HG03175 (cell line): ENCODE measurements around the gene BIVM.
A peak's percentile ranks its signal among the peaks of the same experiment; 100 is the strongest.

Source experiments
- ATAC-seq: cut with Tn5 transposase; IDR thresholded peaks from one replicate; pipeline ENCODE4 v1.9.1; 2021; ENCODE audit warnings: mild to moderate bottlenecking, moderate library complexity; ENCODE audit not compliant: unreplicated experiment

BIVM gene

GRCh38 chr13:102784483-102784882 lies 14.4 kb upstream of the BIVM start:
- no peak for ATAC-seq

GRCh38 chr13:102788683-102789082 lies 10.2 kb upstream of the BIVM start:
- no peak for ATAC-seq

GRCh38 chr13:102792396-102792795 lies 6.5 kb upstream of the BIVM start:
- ATAC-seq: no peak

GRCh38 chr13:102793611-102794355 lies 5.1 kb upstream of the BIVM start:
- ATAC-seq: no peak

GRCh38 chr13:102799426-102800144 lies 666 bp downstream of the BIVM start:
- peak; percentile 12 for ATAC-seq

- ATAC-seq: peak; percentile 76
These were observed 1.5 kb downstream of the BIVM start for GRCh38 chr13:102800145-102801041.

GRCh38 chr13:102805680-102806079 lies 6.8 kb downstream of the BIVM start:
- no peak for ATAC-seq

GRCh38 chr13:102807699-102808098 lies 8.8 kb downstream of the BIVM start:
- no peak for ATAC-seq

DNA sequence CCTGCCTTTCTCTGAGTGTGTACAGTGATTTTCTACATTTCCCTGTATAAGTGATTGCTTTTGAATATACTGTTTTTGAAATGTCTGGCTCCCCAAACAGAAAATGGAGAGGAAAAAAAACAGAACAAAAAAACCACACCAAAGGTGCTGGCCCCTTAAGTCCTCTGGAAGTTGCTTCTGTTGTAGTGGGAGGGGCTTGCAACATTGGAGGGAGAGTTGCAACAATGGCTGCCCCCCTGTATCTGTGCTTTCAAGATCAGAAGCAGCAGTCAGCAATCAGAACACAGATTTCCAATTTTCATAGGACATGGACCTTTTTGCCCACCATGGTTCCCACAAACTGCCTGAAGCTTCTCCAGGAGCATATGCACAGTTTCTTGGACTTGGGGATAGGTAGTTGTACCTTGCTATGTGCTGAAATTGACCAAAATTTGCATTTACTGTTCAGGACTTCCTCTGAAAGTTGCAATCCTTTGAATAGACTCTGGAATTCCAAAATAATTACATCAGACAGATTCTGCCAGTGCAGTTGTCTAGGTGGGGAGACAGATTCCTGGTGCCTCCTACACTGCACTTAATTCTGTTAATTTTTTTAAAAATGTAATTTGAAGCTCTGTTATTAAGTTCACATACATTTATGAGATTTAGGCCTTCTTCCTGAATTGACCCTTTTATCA lies 13.8 kb downstream of the BIVM start:
- no peak for ATAC-seq

GRCh38 chr13:102814025-102814607 lies 15.2 kb downstream of the BIVM start:
- no peak for ATAC-seq

- ATAC-seq: no peak
These were observed 15.9 kb downstream of the BIVM start for GRCh38 chr13:102814793-102815192.

GRCh38 chr13:102815788-102816187 lies 16.9 kb downstream of the BIVM start:
- ATAC-seq: no peak

GRCh38 chr13:102816708-102817107 lies 17.8 kb downstream of the BIVM start:
- no peak for ATAC-seq

- ATAC-seq: no peak
These were observed 18.3 kb downstream of the BIVM start for GRCh38 chr13:102817241-102817640.

DNA sequence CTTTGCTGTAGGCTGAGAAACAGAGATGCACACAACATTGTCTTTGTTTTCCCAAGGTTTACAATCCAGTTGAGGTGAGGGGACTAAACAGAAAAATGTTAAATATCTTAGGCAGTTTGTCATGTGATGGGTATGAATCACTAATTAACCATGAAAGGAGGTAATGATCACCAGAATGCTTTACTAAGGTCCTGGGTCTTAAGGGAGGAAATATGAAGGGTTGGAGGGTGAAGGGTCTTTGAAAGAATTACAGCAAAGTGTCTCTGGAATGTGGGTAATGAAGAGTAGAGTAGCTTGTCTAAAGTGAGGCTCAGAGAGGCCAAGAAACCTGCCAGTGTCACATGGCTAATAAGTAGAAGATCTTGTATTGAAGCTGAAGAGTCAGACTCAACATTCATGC lies 19.0 kb downstream of the BIVM start:
- no peak for ATAC-seq

DNA sequence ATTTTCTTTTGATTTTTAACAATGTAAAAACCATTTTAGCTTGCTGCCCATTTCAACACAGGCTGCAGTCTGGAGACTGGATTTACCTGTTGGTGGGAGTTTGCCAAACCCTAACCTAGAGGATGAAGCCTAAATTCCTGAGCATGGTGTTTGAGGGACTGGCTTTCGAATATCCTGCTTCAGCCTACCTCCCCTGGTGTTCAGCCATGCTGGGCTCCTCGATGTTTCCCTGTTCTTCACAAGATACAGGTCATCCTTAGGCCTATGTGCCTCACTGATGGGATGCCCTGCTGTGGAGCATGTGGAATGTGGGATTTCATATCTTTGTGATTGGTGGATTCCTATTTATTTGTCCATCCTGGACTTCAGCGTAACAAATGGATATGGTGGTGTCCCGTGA lies 26.5 kb downstream of the BIVM start:
- no peak for ATAC-seq

DNA sequence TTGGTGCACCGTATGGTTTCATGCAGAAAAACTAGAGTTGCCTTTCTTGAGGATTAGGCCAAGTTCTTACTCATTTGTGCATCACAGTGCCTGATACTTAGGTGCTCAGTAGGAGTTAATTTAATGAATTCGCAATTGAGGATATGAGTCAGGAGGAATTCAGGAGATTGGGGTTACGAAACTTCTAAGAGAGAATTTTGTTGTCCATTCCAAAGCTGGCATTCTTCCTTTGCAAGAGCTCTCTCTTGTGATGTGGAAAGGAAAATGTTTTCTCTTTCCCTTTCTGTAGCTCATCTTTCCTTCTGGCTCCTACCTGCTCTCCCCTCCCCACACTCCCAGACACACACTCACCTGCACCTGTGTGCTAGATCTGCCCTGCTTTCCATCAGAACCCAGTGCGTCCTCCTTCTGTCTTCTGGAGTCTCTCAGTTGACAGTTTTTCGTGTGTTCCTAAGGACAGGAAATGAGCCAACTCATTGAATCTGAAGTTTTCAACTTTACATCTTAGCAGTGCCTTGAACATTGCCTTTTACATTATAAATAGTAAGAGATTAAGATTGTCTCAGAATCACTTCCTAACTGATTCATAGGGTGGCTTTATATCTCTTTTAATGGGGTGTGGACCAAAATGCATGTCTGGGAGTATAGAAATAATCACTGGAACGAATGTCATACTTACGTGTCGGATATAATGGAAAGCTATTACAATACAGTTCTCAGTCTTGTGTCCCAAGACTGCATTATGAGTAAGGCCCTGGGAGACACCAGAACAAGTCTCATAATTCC lies 27.2 kb downstream of the BIVM start:
- ATAC-seq: no peak

DNA sequence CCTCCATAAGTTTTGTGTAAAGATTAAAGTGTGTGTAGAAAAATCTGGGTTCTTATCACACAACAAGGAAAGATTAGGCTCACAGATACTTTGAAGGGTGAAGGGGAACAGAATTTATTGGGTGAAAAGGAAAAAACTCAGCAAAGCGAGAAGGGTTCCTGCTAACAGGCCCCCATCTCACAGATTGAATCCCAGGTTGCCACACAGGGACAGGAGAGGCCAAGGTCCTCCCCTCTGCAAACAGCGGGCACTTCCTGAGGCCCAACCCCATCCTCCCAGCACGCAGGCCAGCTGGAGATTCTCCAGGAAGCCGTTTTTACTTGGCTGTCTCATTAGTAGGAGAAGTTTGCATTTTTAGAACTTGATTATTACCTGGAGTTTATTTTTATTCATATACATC lies 31.7 kb downstream of the BIVM start:
- ATAC-seq: no peak

GRCh38 chr13:102836471-102836870 lies 37.6 kb downstream of the BIVM start:
- ATAC-seq: no peak

DNA sequence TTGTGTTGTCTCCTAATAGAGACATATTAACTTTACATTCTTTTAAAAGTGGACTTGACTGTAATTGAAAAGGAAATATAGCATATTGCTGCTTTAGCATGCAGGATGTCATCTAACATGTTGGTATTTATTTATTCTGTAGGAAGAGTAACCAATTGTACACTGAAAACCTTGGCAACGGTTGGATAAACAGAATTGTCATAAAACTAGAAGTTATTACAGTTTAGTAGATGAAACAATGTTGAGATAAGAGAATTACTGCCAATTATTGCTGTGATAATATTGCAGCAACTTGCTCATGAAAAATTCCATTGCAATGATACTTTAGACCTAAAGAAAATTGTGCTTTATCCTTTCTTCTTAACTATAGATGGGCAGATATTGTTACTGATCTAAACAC lies 39.4 kb downstream of the BIVM start:
- no peak for ATAC-seq
